Naive thymus-derived CD8-positive, alpha-beta T cell (primary cell): ENCODE results near the gene PSG4. TPM values are rescaled to one million over a fixed set of nuclear protein-coding genes. Genes with fewer than 3 reads are reported as not detected.
"Not testable (repeated sequence)": the region's sequence is repeated elsewhere in the genome, so short reads cannot be mapped to it uniquely, and the experiment has no call there.

Experiments used
- ATAC-seq, 2 donors: fragments of 150-1000 bp; cut with Tn5 transposase in 1 of 2; sonication (Bioruptor Pico), chemical (Tn5 transposase) in 1 of 2; 1 replicate in 1 of 2; 2 replicates in 1 of 2; pipeline ENCODE4 v1.10.0; 2021; ENCODE audit warnings: mild to moderate bottlenecking in 2 of 2, moderate library complexity in 2 of 2
- POLR2A ChIA-PET: fragments of 350-600 bp; sonication (Branson Sonifier 250); formaldehyde crosslinking; loops from one replicate; lab custom pipeline; 2021; ENCODE audit warnings: antibody characterized with exemption; lab: Charles Lee
- DNase-seq, 10 donors: peaks; one replicate each; pipeline versions ENCODE4 v3.0.0 to v3.0.0-alpha.2; 2020 to 2022
- H3K27ac Mint-ChIP-seq, 10 donors: one replicate each; pipeline ENCODE4 v1.8.0; 2020 to 2022; ENCODE audit warnings: mild to moderate bottlenecking in 10 of 10, mixed read lengths in 10 of 10, moderate library complexity in 4 of 10, inconsistent platforms in 1 of 10
- H3K27me3 Mint-ChIP-seq, 5 donors: one replicate each; pipeline ENCODE4 v1.8.0; 2021 to 2022; ENCODE audit warnings: mixed read lengths in 5 of 5
- H3K36me3 Mint-ChIP-seq, 3 donors: one replicate each; pipeline ENCODE4 v1.8.0; 2020 to 2022; ENCODE audit warnings: mixed read lengths in 3 of 3, mild to moderate bottlenecking in 2 of 3, inconsistent platforms in 1 of 3
- H3K4me1 Mint-ChIP-seq, 4 donors: one replicate each; pipeline ENCODE4 v1.8.0; 2021 to 2022; ENCODE audit warnings: mixed read lengths in 4 of 4
- H3K4me3 Mint-ChIP-seq, 10 donors: one replicate each; pipeline ENCODE4 v1.8.0; 2020 to 2022; ENCODE audit warnings: mild to moderate bottlenecking in 10 of 10, mixed read lengths in 10 of 10, moderate library complexity in 6 of 10, inconsistent platforms in 1 of 10
- H3K9me3 Mint-ChIP-seq, 9 donors: one replicate each; pipeline ENCODE4 v1.8.0; 2020 to 2022; ENCODE audit warnings: mixed read lengths in 9 of 9, mild to moderate bottlenecking in 3 of 9, inconsistent platforms in 1 of 9, moderate library complexity in 1 of 9
- polyA plus RNA-seq, 3 donors: library from polyadenylated mRNA; unstranded; fragments of 300-500 nt; fragmentation: Illumina TruSeq; gene quantifications; one replicate each; pipeline ENCODE4 v1.2.3, GENCODE V29; 2021
- total RNA-seq, 8 experiments: library from RNA in 2 of 8; stranded (reverse) in 2 of 8; gene quantifications; one replicate each; pipeline ENCODE4 v1.2.3 and lab custom pipeline; 2021 to 2026

The PSG4 gene
- total RNA-seq (not detected), polyA plus RNA-seq (not detected), total RNA-seq (lab: John Stamatoyannopoulos, UW) (0 reads per million in 6 experiments)

DNA sequence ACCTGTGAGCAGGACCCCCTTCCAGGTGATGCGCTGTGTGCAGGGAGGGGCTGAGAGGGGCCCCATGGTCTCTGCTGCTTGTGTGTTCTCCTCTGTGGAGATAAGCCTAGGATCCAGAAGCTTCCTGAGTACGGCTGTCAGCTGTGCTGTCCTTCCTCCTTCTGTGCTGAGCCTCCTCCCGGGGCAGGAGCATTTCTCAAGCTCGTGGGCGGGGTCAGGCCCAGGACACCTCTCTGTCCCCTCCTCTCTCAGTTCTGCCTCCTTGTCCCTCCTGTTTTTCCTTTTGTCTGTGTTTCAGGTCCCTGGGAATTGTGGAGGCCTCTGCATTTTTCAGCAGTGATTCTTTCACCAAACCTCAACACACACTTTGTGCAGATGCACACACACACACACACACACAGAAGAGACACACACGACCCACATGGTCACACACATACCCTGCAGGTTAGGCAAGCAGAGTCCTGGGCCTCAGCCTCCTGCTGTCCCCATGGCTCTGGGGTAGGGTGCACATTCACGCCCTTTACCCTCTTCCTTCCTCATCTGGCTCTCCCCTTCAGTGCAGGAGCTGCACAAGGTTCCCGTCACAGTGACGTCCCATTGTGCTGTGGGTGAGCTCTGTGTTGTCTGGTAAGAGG lies at the start of gene PSG4:
Gene PSG4 (minus strand): TSS at position 168 of the 635 bp plus-strand sequence. CDS start 102 bp downstream, at position 66.
- not testable (repeated sequence) for H3K36me3 Mint-ChIP-seq, H3K4me1 Mint-ChIP-seq

DNA sequence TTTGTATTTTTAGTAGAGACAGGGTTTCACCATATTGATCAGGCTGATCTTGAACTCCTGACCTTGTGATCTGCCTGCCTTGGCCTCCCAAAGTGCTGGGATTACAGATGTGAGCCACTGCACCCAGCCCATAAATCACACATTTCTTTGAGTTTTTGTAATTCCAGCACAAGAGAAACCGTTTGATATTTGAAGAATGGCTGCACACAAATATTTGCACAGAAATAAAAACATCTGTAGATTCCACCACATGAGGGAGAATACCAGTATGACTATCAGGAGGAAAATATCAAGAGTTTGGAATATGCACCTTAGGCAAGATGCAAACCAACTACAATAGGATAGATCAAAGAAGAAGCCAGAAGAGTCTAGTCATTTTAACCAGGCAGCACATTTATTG lies 46.0 kb upstream of the PSG4 start:
- ATAC-seq, POLR2A ChIA-PET, DNase-seq, H3K27ac Mint-ChIP-seq, H3K4me1 Mint-ChIP-seq, H3K4me3 Mint-ChIP-seq: not testable (repeated sequence)
- peaks cover 2 to 62% (median 12%) of the 10 kb centered on the region in 5 donors for H3K27me3 Mint-ChIP-seq
- H3K9me3 Mint-ChIP-seq: peaks cover 0 to 13% (median 4%) of the 10 kb centered on the region in 9 donors
- H3K36me3 Mint-ChIP-seq: peaks cover 0 to 14% (median 7%) of the 10 kb centered on the region in 3 donors

More for the DNA sequence above, at the start of gene PSG4:
- H3K9me3 Mint-ChIP-seq, H3K4me3 Mint-ChIP-seq, H3K27ac Mint-ChIP-seq, POLR2A ChIA-PET, DNase-seq, ATAC-seq: not testable (repeated sequence)
- peaks cover 0 to 46% (median 26%) of the 10 kb centered on the region in 5 donors for H3K27me3 Mint-ChIP-seq

GRCh38 chr19:43250296-43250695 lies 44.9 kb upstream of the PSG4 start:
- ATAC-seq, H3K4me1 Mint-ChIP-seq, H3K4me3 Mint-ChIP-seq, H3K27ac Mint-ChIP-seq, DNase-seq, POLR2A ChIA-PET: not testable (repeated sequence)
- H3K27me3 Mint-ChIP-seq: peaks cover 2 to 54% (median 12%) of the 10 kb centered on the region in 5 donors
- peaks cover 0 to 24% (median 4%) of the 10 kb centered on the region in 9 donors for H3K9me3 Mint-ChIP-seq
- peaks cover 0 to 14% (median 7%) of the 10 kb centered on the region in 3 donors for H3K36me3 Mint-ChIP-seq

DNA sequence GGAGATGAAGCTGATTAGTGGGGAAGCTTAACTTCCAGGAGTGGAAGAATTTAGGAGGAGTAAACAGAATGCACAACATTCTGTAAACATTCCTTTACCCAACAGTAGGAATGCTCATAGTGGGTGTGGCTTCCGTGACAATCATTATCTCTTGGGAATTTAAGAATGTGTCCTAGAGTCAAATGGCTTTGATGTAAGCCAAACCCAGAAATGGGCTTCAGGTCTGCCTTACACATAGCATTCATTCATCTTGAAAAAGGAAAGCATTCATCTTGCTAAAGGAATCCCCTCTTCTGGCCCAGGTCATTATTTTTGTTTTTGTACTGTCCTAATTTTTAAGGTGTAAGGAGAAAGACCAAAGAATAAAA lies 43.2 kb upstream of the PSG4 start:
- DNase-seq, ATAC-seq, H3K27ac Mint-ChIP-seq, H3K4me1 Mint-ChIP-seq, POLR2A ChIA-PET, H3K4me3 Mint-ChIP-seq: not testable (repeated sequence)
- H3K27me3 Mint-ChIP-seq: peaks cover 2 to 37% (median 10%) of the 10 kb centered on the region in 5 donors
- peaks cover 0 to 35% (median 7%) of the 10 kb centered on the region in 9 donors for H3K9me3 Mint-ChIP-seq
- peaks cover 0 to 14% (median 7%) of the 10 kb centered on the region in 3 donors for H3K36me3 Mint-ChIP-seq

- peaks cover 0 to 14% (median 7%) of the 10 kb centered on the region in 3 donors for H3K36me3 Mint-ChIP-seq
- H3K4me1 Mint-ChIP-seq, POLR2A ChIA-PET: not testable (repeated sequence)
Measured at GRCh38 chr19:43247243-43247880, 41.9 kb upstream of the PSG4 start.

GRCh38 chr19:43245848-43246247 lies 40.4 kb upstream of the PSG4 start:
- Mint-ChIP-seq H3K9me3 (peaks cover 0 to 45% (median 12%) of the 10 kb centered on the region in 9 donors), H3K27me3 (peaks cover 2 to 19% (median 10%) of the 10 kb centered on the region in 5 donors), H3K36me3 (peaks cover 0 to 15% (median 7%) of the 10 kb centered on the region in 3 donors)
- H3K4me3 Mint-ChIP-seq, H3K4me1 Mint-ChIP-seq, ATAC-seq, POLR2A ChIA-PET, H3K27ac Mint-ChIP-seq, DNase-seq: not testable (repeated sequence)

More at GRCh38 chr19:43247243-43247880, 41.9 kb upstream of the PSG4 start:
- ATAC-seq, H3K27ac Mint-ChIP-seq, H3K4me3 Mint-ChIP-seq, DNase-seq: not testable (repeated sequence)
- H3K9me3 Mint-ChIP-seq: peaks cover 0 to 35% (median 7%) of the 10 kb centered on the region in 9 donors
- peaks cover 2 to 34% (median 10%) of the 10 kb centered on the region in 5 donors for H3K27me3 Mint-ChIP-seq

DNA sequence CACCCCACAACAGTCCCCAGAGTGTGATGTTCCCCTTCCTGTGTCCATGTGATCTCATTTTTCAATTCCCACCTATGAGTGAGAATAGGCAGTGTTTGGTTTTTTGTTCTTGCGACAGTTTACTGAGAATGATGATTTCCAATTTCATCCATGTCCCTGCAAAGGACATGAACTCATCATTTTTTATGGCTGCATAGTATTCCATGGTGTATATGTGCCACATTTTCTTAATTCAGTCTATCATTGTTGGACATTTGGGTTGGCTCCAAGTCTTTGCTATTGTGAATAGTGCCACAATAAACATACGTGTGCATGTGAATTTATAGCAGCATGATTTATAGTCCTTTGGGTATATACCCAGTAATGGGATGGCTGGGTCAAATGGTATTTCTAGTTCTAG lies 36.8 kb upstream of the PSG4 start:
- H3K27me3 Mint-ChIP-seq, H3K4me3 Mint-ChIP-seq, ATAC-seq, DNase-seq, POLR2A ChIA-PET, H3K27ac Mint-ChIP-seq, H3K4me1 Mint-ChIP-seq: not testable (repeated sequence)
- peaks cover 2 to 59% (median 24%) of the 10 kb centered on the region in 9 donors for H3K9me3 Mint-ChIP-seq
- H3K36me3 Mint-ChIP-seq: peaks cover 0 to 30% (median 0%) of the 10 kb centered on the region in 3 donors

- H3K4me3 Mint-ChIP-seq, ATAC-seq, DNase-seq, H3K4me1 Mint-ChIP-seq, POLR2A ChIA-PET: not testable (repeated sequence)
- H3K9me3 Mint-ChIP-seq: peaks cover 2 to 46% (median 24%) of the 10 kb centered on the region in 9 donors
- H3K36me3 Mint-ChIP-seq: peaks cover 0 to 34% (median 2%) of the 10 kb centered on the region in 3 donors
- peaks cover 0 to 18% (median 8%) of the 10 kb centered on the region in 5 donors for H3K27me3 Mint-ChIP-seq
- H3K27ac Mint-ChIP-seq: peak overlapping the region in 1 of 10 donors; percentile 39
Measured at GRCh38 chr19:43238213-43238612, 32.8 kb upstream of the PSG4 start.

GRCh38 chr19:43235686-43236085 lies 30.2 kb upstream of the PSG4 start:
- Mint-ChIP-seq H3K27me3 (peaks cover 0 to 18% (median 8%) of the 10 kb centered on the region in 5 donors), H3K9me3 (peaks cover 5 to 53% (median 28%) of the 10 kb centered on the region in 9 donors), H3K36me3 (peaks cover 2 to 29% (median 6%) of the 10 kb centered on the region in 3 donors)
- H3K4me3 Mint-ChIP-seq, H3K4me1 Mint-ChIP-seq, H3K27ac Mint-ChIP-seq, DNase-seq, ATAC-seq, POLR2A ChIA-PET: not testable (repeated sequence)

GRCh38 chr19:43229315-43229714 lies 23.9 kb upstream of the PSG4 start:
- ATAC-seq: no peak
- Mint-ChIP-seq H3K27ac (no peak overlapping the region), H3K4me3 (no peak overlapping the region), H3K4me1 (no peaks in the 10 kb centered on the region), H3K9me3 (peaks cover 7 to 92% (median 37%) of the 10 kb centered on the region in 9 donors), H3K27me3 (peaks cover 0 to 21% (median 6%) of the 10 kb centered on the region in 5 donors), H3K36me3 (peaks cover 2 to 62% (median 19%) of the 10 kb centered on the region in 3 donors)
- POLR2A ChIA-PET: no interaction called here
- DNase-seq: no peak

DNA sequence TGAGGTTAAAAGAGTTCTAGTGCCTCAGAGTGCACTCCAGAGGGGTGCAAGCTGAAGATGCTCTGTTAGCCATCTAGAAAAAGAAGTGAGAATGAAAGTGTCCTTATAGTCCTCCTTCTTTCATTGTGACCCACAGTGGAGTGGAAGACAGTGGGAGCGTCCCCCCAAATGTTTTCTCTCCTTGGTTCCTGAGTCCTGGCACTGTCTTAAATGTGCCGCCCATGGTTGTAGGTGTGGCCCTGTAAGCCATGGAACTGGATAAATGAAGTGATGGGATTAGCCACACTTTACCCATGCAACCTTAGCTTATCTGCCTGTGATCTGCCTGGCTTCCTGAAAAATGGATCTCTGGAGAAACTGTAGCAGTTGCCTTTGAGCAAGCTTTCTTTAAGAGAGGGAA lies 23.3 kb upstream of the PSG4 start:
- DNase-seq: peak in 2 of 10 donors; percentile 1 to 13
- H3K9me3 Mint-ChIP-seq: peaks cover 7 to 92% (median 38%) of the 10 kb centered on the region in 9 donors
- ATAC-seq, POLR2A ChIA-PET, H3K4me1 Mint-ChIP-seq, H3K27ac Mint-ChIP-seq, H3K4me3 Mint-ChIP-seq: not testable (repeated sequence)
- peaks cover 0 to 63% (median 19%) of the 10 kb centered on the region in 3 donors for H3K36me3 Mint-ChIP-seq
- peaks cover 0 to 15% (median 3%) of the 10 kb centered on the region in 5 donors for H3K27me3 Mint-ChIP-seq

DNA sequence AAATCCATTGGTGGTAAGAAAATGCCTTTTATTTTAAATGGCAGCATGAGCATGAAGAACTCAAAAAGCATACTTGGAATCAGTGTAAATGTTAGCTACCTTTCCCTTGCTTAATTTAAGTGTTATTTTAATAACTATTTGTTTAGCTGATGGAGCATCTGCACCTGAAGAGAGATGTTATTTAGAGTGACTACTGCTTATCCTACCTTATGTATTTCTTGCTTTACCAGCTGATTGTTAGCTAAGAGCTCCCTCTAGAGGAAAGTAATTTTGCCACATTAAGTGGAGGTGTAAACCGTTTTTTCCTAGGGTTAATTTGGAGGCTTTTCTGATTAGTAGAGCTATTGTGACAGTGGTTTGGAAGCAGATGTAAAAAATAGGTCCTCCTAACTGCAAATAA lies 21.5 kb upstream of the PSG4 start:
- Mint-ChIP-seq H3K9me3 (peaks cover 5 to 92% (median 36%) of the 10 kb centered on the region in 9 donors), H3K36me3 (peaks cover 0 to 63% (median 19%) of the 10 kb centered on the region in 3 donors)
- DNase-seq, POLR2A ChIA-PET, H3K27ac Mint-ChIP-seq, ATAC-seq, H3K4me3 Mint-ChIP-seq, H3K4me1 Mint-ChIP-seq, H3K27me3 Mint-ChIP-seq: not testable (repeated sequence)
